ENCODE data around the gene DOCK3.
"Not testable (repeated sequence)": the region's sequence is repeated elsewhere in the genome, so short reads cannot be mapped to it uniquely, and the experiment has no call there.

Gene DOCK3

GRCh38 chr3:50819882-50820281, 145.2 kb downstream of the DOCK3 start:
- ATAC-seq, result no peak

GRCh38 chr3:50825841-50826240, 151.1 kb downstream of the DOCK3 start:
- no peak for ATAC-seq
- TF ChIP-seq, protein P1, sequence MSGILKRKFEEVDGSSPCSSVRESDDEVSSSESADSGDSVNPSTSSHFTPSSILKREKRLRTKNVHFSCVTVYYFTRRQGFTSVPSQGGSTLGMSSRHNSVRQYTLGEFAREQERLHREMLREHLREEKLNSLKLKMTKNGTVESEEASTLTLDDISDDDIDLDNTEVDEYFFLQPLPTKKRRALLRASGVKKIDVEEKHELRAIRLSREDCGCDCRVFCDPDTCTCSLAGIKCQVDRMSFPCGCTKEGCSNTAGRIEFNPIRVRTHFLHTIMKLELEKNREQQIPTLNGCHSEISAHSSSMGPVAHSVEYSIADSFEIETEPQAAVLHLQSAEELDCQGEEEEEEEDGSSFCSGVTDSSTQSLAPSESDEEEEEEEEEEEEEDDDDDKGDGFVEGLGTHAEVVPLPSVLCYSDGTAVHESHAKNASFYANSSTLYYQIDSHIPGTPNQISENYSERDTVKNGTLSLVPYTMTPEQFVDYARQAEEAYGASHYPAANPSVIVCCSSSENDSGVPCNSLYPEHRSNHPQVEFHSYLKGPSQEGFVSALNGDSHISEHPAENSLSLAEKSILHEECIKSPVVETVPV (CRISPR knock-in tag; IDR thresholded peaks at IDR 0.05), result no peak
- TF ChIP-seq SNAI2 (CRISPR knock-in tag; IDR thresholded peaks at IDR 0.05) (no peak), ZNF565 (CRISPR knock-in tag; conservative IDR thresholded peaks at IDR 0.05; ENCODE audit: low read depth) (no peak), ARNTL (CRISPR knock-in tag; IDR thresholded peaks at IDR 0.05; ENCODE audit: borderline replicate concordance, low read depth) (no peak), ISL1 (CRISPR knock-in tag; IDR thresholded peaks at IDR 0.05) (no peak), GLIS3 (CRISPR knock-in tag; IDR thresholded peaks at IDR 0.05) (no peak), ZNF70 (CRISPR knock-in tag; IDR thresholded peaks at IDR 0.05) (no peak)
- TF ChIP-seq, protein P2, sequence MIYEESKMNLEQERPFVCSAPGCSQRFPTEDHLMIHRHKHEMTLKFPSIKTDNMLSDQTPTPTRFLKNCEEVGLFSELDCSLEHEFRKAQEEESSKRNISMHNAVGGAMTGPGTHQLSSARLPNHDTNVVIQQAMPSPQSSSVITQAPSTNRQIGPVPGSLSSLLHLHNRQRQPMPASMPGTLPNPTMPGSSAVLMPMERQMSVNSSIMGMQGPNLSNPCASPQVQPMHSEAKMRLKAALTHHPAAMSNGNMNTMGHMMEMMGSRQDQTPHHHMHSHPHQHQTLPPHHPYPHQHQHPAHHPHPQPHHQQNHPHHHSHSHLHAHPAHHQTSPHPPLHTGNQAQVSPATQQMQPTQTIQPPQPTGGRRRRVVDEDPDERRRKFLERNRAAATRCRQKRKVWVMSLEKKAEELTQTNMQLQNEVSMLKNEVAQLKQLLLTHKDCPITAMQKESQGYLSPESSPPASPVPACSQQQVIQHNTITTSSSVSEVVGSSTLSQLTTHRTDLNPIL (CRISPR knock-in tag; IDR thresholded peaks at IDR 0.05; ENCODE audit: low read depth), result no peak

More at GRCh38 chr3:50819882-50820281, 145.2 kb downstream of the DOCK3 start:
- TF ChIP-seq ESRRG (CRISPR knock-in tag; IDR thresholded peaks at IDR 0.05), result no peak

GRCh38 chr3:50830451-50830850, 155.7 kb downstream of the DOCK3 start:
- ATAC-seq, result no peak
- no peak for TF ChIP-seq ZNF8 (CRISPR knock-in tag; IDR thresholded peaks at IDR 0.05)
- no peak for TF ChIP-seq ISL1 (CRISPR knock-in tag; IDR thresholded peaks at IDR 0.05)
- no peak for TF ChIP-seq SNAI2 (CRISPR knock-in tag; IDR thresholded peaks at IDR 0.05)
- no peak for TF ChIP-seq ZFP3 (CRISPR knock-in tag; IDR thresholded peaks at IDR 0.05)

DNA sequence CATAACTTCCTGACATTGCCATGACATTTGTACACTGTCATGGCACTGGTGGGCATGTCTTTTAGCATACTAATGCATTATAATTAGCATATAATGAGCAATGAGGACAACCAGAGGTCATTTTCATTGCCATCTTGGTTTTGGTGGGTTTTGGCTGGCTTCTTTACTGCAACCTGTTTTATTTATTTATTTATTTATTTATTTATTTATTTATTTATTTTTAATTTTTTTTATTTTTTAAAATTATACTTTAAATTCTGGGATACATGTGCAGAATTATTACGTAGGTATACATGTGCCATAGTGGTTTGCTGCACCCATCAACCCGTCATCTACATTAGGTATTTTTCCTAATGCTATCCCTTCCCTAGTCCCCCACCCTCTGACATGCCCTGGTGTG, 156.3 kb downstream of the DOCK3 start:
- ATAC-seq, result not testable (repeated sequence)

- no peak for TF ChIP-seq ZFP30 (CRISPR knock-in tag; IDR thresholded peaks at IDR 0.05)
- no peak for TF ChIP-seq PATZ1 (CRISPR knock-in tag; IDR thresholded peaks at IDR 0.05; ENCODE audit: borderline replicate concordance)
- TF ChIP-seq RARB (CRISPR knock-in tag; IDR thresholded peaks at IDR 0.05), result no peak
- TF ChIP-seq TOX (CRISPR knock-in tag; IDR thresholded peaks at IDR 0.05; ENCODE audit: borderline replicate concordance), result no peak
- no peak for TF ChIP-seq ZNF8 (CRISPR knock-in tag; IDR thresholded peaks at IDR 0.05)
- TF ChIP-seq ZNF565 (CRISPR knock-in tag; conservative IDR thresholded peaks at IDR 0.05; ENCODE audit: low read depth), result no peak
- no peak for TF ChIP-seq CSDC2 (CRISPR knock-in tag; IDR thresholded peaks at IDR 0.05)
- TF ChIP-seq ZC3H10 (CRISPR knock-in tag; IDR thresholded peaks at IDR 0.05), result no peak
- TF ChIP-seq ESRRG (CRISPR knock-in tag; IDR thresholded peaks at IDR 0.05), result no peak
- no peak for TF ChIP-seq TCF4 (CRISPR knock-in tag; IDR thresholded peaks at IDR 0.05; ENCODE audit: borderline replicate concordance)
- TF ChIP-seq ZNF70 (CRISPR knock-in tag; IDR thresholded peaks at IDR 0.05), result no peak
- no peak for ATAC-seq
These were observed 166.3 kb downstream of the DOCK3 start for GRCh38 chr3:50840983-50841489.

DNA sequence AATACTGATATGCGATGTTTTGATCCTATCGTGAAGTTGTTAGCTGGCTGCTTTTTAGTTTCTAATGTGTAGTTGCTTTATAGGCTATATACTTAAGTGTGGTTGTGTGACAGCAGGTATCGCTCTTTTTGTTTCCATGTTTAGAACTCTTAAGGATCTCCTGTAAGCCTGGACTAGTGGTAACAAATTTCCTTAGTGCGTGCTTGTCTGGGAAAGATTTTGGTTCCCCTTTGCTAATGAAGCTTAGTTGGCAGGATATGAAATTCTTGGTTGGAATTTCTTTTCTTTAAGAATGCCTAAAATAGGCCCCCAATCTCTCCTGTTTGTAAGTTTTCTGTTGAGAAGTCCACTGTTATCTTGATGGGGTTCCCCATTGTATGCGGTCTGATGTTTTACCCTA, 173.6 kb downstream of the DOCK3 start:
- ATAC-seq, result no peak
- TF ChIP-seq ZC3H10 (CRISPR knock-in tag; IDR thresholded peaks at IDR 0.05), result no peak
- TF ChIP-seq GLIS3 (CRISPR knock-in tag; IDR thresholded peaks at IDR 0.05), result no peak
- no peak for TF ChIP-seq TOX (CRISPR knock-in tag; IDR thresholded peaks at IDR 0.05; ENCODE audit: borderline replicate concordance)
- no peak for TF ChIP-seq ZNF565 (CRISPR knock-in tag; conservative IDR thresholded peaks at IDR 0.05; ENCODE audit: low read depth)
- TF ChIP-seq BACH2 (CRISPR knock-in tag; IDR thresholded peaks at IDR 0.05; ENCODE audit: borderline replicate concordance), result no peak
- no peak for TF ChIP-seq OSR1 (CRISPR knock-in tag; IDR thresholded peaks at IDR 0.05)
- no peak for TF ChIP-seq ZFP3 (CRISPR knock-in tag; IDR thresholded peaks at IDR 0.05)
- TF ChIP-seq ISL1 (CRISPR knock-in tag; IDR thresholded peaks at IDR 0.05), result no peak
- TF ChIP-seq ZNF8 (CRISPR knock-in tag; IDR thresholded peaks at IDR 0.05), result no peak
- TF ChIP-seq PPARA (CRISPR knock-in tag; IDR thresholded peaks at IDR 0.05; ENCODE audit: borderline replicate concordance), result no peak
- TF ChIP-seq, protein P3, sequence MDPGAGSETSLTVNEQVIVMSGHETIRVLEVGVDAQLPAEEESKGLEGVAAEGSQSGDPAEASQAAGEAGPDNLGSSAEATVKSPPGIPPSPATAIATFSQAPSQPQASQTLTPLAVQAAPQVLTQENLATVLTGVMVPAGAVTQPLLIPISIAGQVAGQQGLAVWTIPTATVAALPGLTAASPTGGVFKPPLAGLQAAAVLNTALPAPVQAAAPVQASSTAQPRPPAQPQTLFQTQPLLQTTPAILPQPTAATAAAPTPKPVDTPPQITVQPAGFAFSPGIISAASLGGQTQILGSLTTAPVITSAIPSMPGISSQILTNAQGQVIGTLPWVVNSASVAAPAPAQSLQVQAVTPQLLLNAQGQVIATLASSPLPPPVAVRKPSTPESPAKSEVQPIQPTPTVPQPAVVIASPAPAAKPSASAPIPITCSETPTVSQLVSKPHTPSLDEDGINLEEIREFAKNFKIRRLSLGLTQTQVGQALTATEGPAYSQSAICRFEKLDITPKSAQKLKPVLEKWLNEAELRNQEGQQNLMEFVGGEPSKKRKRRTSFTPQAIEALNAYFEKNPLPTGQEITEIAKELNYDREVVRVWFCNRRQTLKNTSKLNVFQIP (CRISPR knock-in tag; IDR thresholded peaks at IDR 0.05; ENCODE audit: borderline replicate concordance, low read depth), result no peak
- TF ChIP-seq ARNTL (CRISPR knock-in tag; IDR thresholded peaks at IDR 0.05; ENCODE audit: borderline replicate concordance, low read depth), result no peak
- no peak for TF ChIP-seq PATZ1 (CRISPR knock-in tag; IDR thresholded peaks at IDR 0.05; ENCODE audit: borderline replicate concordance)
- TF ChIP-seq, protein P1 (CRISPR knock-in tag; IDR thresholded peaks at IDR 0.05), result no peak
- no peak for TF ChIP-seq CSDC2 (CRISPR knock-in tag; IDR thresholded peaks at IDR 0.05)
- no peak for TF ChIP-seq ZFP30 (CRISPR knock-in tag; IDR thresholded peaks at IDR 0.05)
- TF ChIP-seq SNAI2 (CRISPR knock-in tag; IDR thresholded peaks at IDR 0.05), result no peak
- TF ChIP-seq RARB (CRISPR knock-in tag; IDR thresholded peaks at IDR 0.05), result no peak
